Ishikawa (cell line): Measurements from ENCODE around the gene PDE8A.

Experiments
- CEBPB ChIP-seq: IDR thresholded peaks from 2 replicates; pipeline ENCODE4 v1.6.1; 2012
- CREB1 ChIP-seq: IDR thresholded peaks from 2 replicates; pipeline ENCODE4 v1.6.1; 2012; ENCODE audit warnings: low read depth
- EGR1 ChIP-seq: IDR thresholded peaks from 2 replicates; pipeline ENCODE4 v1.6.1; 2012
- EP300 ChIP-seq: IDR thresholded peaks from 2 replicates; pipeline ENCODE4 v1.6.1; 2012; ENCODE audit warnings: borderline replicate concordance
- FOXM1 ChIP-seq: IDR thresholded peaks from 2 replicates; pipeline ENCODE4 v1.6.1; 2012; ENCODE audit warnings: low read depth, borderline replicate concordance
- NFIC ChIP-seq: IDR thresholded peaks from 2 replicates; pipeline ENCODE4 v1.6.1; 2012
- RAD21 ChIP-seq: IDR thresholded peaks from 2 replicates; pipeline ENCODE4 v1.6.1; 2012; ENCODE audit warnings: low read depth
- TAF1 ChIP-seq: IDR thresholded peaks from 2 replicates; pipeline ENCODE4 v1.6.1; 2012; ENCODE audit warnings: low read depth, mild to moderate bottlenecking
- TCF12 ChIP-seq: IDR thresholded peaks from 2 replicates; pipeline ENCODE4 v1.6.1; 2012; ENCODE audit warnings: low read depth
- TEAD4 ChIP-seq: IDR thresholded peaks from 2 replicates; pipeline ENCODE4 v1.6.1; 2012
- YY1 ChIP-seq: IDR thresholded peaks from 2 replicates; pipeline ENCODE4 v1.6.1; 2012; ENCODE audit warnings: low read depth
- ZBTB7A ChIP-seq: IDR thresholded peaks from 2 replicates; pipeline ENCODE4 v1.6.1; 2012; ENCODE audit warnings: low read depth
- TF ChIP-seq, protein P1 (sequence below): IDR thresholded peaks from 2 replicates; pipeline ENCODE4 v1.6.1; 2012
- TF ChIP-seq, protein P2 (sequence below): IDR thresholded peaks from 2 replicates; pipeline ENCODE4 v1.6.1; 2012
- TF ChIP-seq, protein P3 (sequence below): IDR thresholded peaks from 2 replicates; pipeline ENCODE4 v1.6.1; 2012; ENCODE audit warnings: low read depth, mild to moderate bottlenecking

Gene PDE8A

DNA sequence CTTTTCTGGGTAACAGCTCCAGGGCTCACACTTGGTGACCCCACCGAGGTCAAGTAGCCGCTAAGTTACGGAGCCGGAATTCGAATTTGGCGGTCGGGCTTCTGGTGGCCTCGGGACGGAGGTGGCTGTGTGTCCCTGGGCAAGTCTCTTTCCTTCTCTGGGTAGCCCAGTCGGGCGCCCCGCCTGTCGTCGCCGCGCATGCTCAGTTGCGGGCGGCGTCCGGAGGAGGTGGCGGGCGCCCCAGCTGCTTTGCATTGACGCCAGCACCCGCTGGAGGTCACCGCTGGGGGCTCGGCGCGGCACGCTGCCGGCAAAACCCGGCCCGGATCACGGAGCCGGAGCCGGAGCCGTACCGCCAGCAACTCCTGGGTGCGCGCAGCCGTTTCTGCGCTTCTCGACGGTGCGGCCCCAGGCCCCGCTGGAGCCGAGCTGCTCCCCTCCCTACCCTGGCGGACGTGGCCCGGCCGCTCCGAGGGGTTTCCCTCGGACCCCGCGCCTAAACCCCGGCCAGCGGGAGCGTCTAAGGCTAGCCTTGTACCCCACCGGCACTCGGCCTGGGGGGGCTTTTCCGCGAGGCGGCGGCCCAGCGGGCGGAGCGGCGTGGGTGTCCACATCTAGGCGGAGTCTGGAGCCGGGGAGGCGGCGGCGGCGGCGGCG is 474 bp upstream of the PDE8A start:
- TF ChIP-seq EGR1 (peak; percentile 67), TEAD4 (no peak), CEBPB (peak; percentile 24; the same call in 1 of the 2 replicates), EP300 (peak; percentile 51; the same call in 1 of the 2 replicates), ZBTB7A (no peak; the same call in 1 of the 2 replicates), TAF1 (peak; percentile 48), YY1 (peak; percentile 79), TCF12 (peak; percentile 59; the same call in 1 of the 2 replicates), RAD21 (peak; percentile 3; the same call in 1 of the 2 replicates), CREB1 (peak; percentile 72), FOXM1 (no peak; the same call in 1 of the 2 replicates), NFIC (peak; percentile 62)
- TF ChIP-seq, protein P1, sequence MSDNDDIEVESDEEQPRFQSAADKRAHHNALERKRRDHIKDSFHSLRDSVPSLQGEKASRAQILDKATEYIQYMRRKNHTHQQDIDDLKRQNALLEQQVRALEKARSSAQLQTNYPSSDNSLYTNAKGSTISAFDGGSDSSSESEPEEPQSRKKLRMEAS, result peak; percentile 12; the same call in 1 of the 2 replicates
- TF ChIP-seq, protein P2, sequence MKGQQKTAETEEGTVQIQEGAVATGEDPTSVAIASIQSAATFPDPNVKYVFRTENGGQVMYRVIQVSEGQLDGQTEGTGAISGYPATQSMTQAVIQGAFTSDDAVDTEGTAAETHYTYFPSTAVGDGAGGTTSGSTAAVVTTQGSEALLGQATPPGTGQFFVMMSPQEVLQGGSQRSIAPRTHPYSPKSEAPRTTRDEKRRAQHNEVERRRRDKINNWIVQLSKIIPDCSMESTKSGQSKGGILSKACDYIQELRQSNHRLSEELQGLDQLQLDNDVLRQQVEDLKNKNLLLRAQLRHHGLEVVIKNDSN, result peak; percentile 52; the same call in 1 of the 2 replicates
- TF ChIP-seq, protein P3, sequence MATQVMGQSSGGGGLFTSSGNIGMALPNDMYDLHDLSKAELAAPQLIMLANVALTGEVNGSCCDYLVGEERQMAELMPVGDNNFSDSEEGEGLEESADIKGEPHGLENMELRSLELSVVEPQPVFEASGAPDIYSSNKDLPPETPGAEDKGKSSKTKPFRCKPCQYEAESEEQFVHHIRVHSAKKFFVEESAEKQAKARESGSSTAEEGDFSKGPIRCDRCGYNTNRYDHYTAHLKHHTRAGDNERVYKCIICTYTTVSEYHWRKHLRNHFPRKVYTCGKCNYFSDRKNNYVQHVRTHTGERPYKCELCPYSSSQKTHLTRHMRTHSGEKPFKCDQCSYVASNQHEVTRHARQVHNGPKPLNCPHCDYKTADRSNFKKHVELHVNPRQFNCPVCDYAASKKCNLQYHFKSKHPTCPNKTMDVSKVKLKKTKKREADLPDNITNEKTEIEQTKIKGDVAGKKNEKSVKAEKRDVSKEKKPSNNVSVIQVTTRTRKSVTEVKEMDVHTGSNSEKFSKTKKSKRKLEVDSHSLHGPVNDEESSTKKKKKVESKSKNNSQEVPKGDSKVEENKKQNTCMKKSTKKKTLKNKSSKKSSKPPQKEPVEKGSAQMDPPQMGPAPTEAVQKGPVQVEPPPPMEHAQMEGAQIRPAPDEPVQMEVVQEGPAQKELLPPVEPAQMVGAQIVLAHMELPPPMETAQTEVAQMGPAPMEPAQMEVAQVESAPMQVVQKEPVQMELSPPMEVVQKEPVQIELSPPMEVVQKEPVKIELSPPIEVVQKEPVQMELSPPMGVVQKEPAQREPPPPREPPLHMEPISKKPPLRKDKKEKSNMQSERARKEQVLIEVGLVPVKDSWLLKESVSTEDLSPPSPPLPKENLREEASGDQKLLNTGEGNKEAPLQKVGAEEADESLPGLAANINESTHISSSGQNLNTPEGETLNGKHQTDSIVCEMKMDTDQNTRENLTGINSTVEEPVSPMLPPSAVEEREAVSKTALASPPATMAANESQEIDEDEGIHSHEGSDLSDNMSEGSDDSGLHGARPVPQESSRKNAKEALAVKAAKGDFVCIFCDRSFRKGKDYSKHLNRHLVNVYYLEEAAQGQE, result no peak

DNA sequence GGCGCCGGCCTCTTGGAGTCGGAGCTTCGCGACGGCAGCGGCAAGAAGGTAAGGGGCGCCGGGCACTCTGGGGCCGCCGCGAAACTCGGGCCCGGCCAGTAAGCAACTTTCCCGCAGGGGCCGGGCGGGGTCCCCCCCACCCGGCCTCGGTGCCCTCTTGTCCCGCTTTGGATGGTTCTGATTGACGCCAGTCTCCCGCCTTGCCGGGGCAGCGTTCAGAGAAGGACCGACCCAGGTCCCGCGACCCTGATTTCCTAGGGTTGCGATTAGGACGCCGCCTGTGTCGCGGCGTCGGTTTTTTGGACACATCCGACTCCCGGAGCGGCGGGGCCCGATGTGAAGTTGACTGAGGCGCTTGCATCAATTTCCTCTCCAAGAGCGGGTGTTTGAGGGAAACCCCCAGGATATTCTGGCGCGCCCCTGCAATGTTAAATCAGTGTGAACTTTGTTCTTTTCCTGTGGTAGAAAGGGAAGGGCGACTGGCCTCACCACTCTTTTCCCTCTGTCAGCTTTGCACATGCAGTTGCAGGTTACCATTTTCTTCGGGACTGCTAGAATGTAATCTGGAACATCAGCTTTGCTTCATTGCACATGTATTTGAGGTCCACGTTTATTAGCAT is 755 bp downstream of the PDE8A start:
- TF ChIP-seq TAF1 (0 out of 2 replicates have a peak, but pooled peaks have one; percentile 30), CREB1 (no peak)

DNA sequence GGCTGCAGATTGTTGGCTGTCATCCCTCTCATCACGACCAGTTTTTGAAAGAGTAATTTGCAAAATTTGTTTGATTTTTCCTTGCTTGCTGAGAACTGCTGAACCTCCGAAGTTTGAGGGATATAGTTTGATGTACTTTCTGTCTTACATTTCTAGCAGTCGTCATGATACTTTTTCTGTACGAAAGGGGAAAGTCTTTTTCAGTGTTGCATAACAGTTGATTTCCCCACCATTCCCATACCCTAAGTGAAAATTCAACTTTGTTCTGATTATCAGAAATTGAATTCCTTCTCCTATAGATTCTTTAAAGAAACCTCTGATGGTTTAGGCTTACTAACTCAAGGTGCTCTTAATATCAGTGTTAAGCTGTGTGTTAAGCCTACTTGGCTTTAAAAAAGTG is 1.6 kb downstream of the PDE8A start:
- TF ChIP-seq FOXM1 (no peak), CEBPB (no peak), ZBTB7A (no peak), NFIC (no peak), EP300 (no peak), YY1 (no peak), RAD21 (no peak), TCF12 (no peak), CREB1 (no peak), TEAD4 (no peak), EGR1 (no peak), TAF1 (no peak)
- TF ChIP-seq, protein P2, result no peak
- TF ChIP-seq, protein P1, result no peak
- TF ChIP-seq, protein P3, result no peak

DNA sequence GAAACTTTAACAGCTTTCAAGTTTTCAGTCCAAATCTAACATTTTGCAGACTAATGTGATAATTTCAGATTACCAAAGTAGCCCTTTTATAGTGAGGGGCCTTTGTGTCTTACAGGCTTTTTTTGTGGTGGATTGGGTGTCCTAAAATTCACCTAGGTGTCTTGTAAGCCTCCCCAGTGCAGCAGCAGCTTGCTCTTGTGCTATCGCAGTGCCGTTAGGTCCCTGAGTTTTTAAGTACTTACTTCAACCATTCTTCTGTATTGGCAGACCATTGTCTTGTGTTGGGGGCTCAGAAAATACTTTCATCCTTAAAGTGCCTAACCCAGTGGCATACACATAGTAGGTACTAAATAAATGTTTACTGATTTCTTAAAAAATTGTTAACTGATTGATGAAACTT is 2.1 kb downstream of the PDE8A start:
- TF ChIP-seq RAD21, result no peak
- no peak for TF ChIP-seq NFIC
- TF ChIP-seq YY1, result no peak
- no peak for TF ChIP-seq FOXM1

DNA sequence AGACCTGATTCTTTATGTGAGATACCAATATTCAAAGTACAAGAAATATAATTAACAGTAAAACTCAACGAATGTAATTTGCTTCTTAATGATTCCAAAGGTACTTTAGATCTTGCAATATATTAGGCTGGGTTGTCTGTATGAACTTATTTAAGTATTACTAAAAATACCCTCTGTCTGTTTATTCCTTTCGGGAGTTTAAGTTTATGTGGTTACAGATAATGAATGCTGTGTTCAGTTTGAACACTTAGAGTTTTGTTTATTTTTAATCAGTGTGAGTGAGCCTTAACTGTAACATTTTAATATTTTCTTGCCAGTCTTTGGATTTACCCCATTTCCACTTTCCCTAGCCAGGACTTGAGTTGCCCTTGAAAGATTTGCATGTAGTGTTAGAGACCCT is 3.5 kb downstream of the PDE8A start:
- TF ChIP-seq NFIC (no peak), EP300 (no peak), TAF1 (no peak), RAD21 (no peak), ZBTB7A (no peak), EGR1 (no peak), TCF12 (no peak), CEBPB (no peak), TEAD4 (no peak), FOXM1 (no peak)
- TF ChIP-seq, protein P2, result no peak
- TF ChIP-seq, protein P3, result no peak
- TF ChIP-seq, protein P1, result no peak
